ENCODE measurements around the gene DCAF7. TPM values are rescaled to one million over a fixed set of nuclear protein-coding genes. Genes with fewer than 3 reads are reported as not detected.

DCAF7 gene
- polyA plus RNA-seq, 1 of the 3 experiments (the other 2 are of a cell fraction), result 63.5 TPM

DNA sequence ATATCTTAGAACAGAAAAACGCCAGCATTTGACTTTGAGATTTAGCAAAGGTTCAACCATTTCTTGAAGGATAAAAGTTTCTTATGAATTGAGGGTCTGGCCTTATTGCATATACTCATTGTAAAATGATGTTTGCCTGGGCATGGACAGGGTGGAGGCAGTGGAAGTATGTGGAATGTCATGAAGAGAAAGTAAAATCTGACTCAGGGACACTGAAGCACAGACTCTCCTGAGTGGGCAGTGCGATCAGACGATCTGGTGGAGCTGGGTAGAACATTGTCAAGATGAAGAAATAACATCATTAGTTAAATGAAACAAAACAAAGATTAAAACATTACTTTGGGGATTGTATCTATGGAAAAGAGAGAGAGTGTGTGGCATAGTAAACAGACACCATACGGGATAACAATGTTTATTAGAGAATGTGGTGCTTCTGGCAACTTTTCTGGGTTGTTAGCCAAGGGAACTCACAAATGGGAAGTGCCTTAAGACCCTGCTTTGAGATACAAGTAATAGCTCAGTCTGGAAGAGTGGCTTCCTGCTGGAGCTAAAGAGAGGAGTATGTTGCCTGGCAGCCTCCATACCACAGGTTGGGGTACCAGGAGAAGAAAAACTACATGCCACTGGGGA, 76.4 kb downstream of the DCAF7 start:
- Histone ChIP-seq H4K20me1 (ENCODE audit: insufficient read depth) (peaks cover 42% of the 10 kb centered on the region), H3K79me2 (ENCODE audit: insufficient read depth) (peaks cover 86% of the 10 kb centered on the region), H3K9me3 (no peaks in the 10 kb centered on the region), H3K4me3 (ENCODE audit: low read depth in 2 of 2, low read length in 1 of 2) (peak overlapping the region in 1 of 2 experiments; percentile 16; a peak in 2 of 4 replicates), H3K4me2 (peak overlapping the region; percentile 33), H3K9ac (no peak overlapping the region), H2AFZ (ENCODE audit: low read depth) (no peak overlapping the region), H3K36me3 (replicated peaks in 1 of 2; ENCODE audit: control insufficient read depth in 1 of 2, insufficient read depth in 2 of 2, low read length in 1 of 2) (peaks cover 0 to 10% of the 10 kb centered on the region in 2 experiments), H3F3A (replicated peaks; ENCODE audit: insufficient read depth) (no peaks in the 10 kb centered on the region), H3K4me1 (ENCODE audit: control insufficient read depth in 1 of 2, insufficient read depth in 2 of 2, low read depth in 1 of 2, low read length in 1 of 2) (peaks cover 15 to 16% of the 10 kb centered on the region in 2 experiments; a peak in 2 of 4 replicates), H3K9me2 (no peaks in the 10 kb centered on the region), H3K27me3 (ENCODE audit: insufficient read depth) (no peaks in the 10 kb centered on the region), H3K27ac (ENCODE audit: low read depth in 2 of 2, low read length in 1 of 2) (peak overlapping the region; percentile 12 to 29; a peak in 3 of 4 replicates)
- POLR2A ChIA-PET, result interaction anchor here (1.2 kb wide), 1 partner anchor 68 kb away, joined by 3 read pairs; no protein-coding TSS in a partner anchor
- CTCF ChIA-PET, result interaction anchor here (0.8 to 29.2 kb wide), 6 partner anchors 9 to 193 kb away, joined by 3 to 827 read pairs (median 3); partner anchors contain the start of gene LIMD2
- WGBS (ENCODE audit: low lambda C conversion rate), result 82% methylated on average over 4 of the region's 4 CpGs
- no peak for DNase-seq
- TF ChIP-seq RCOR1 (IDR thresholded peaks at IDR 0.05; ENCODE audit: low read length), result 0 out of 2 replicates have a peak, but pooled peaks have one; percentile 21
- no peak for TF ChIP-seq CHD2 (IDR thresholded peaks at IDR 0.05; ENCODE audit: low read length, partially characterized antibody)
- no peak for TF ChIP-seq TAF1 (IDR thresholded peaks at IDR 0.05; ENCODE audit: borderline replicate concordance, low read depth, low read length)
- TF ChIP-seq, protein P1, sequence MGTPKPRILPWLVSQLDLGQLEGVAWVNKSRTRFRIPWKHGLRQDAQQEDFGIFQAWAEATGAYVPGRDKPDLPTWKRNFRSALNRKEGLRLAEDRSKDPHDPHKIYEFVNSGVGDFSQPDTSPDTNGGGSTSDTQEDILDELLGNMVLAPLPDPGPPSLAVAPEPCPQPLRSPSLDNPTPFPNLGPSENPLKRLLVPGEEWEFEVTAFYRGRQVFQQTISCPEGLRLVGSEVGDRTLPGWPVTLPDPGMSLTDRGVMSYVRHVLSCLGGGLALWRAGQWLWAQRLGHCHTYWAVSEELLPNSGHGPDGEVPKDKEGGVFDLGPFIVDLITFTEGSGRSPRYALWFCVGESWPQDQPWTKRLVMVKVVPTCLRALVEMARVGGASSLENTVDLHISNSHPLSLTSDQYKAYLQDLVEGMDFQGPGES (IDR thresholded peaks at IDR 0.05; ENCODE audit: low read depth, low read length), result no peak

DNA sequence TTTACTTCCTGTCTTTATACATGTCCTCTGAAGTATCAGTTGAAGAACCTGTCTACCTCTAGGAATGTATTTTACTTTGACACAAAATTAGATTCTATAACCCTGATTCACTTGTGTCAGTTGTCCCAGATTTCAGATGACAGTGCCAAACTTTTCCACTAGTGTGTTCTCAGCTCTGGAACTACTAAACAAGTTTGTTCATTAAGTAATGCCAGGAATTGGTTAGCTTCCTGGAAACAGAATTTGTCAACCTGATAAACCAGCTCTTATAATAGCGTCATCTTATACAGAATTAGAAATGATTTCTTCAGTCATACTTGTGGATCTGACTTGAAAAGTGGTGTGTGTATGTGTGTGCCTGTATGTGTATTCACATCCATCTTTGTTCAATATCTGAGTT, 79.3 kb downstream of the DCAF7 start:
- no peak for TF ChIP-seq ELF1 (IDR thresholded peaks at IDR 0.05)
- TF ChIP-seq YY1 (IDR thresholded peaks at IDR 0.05; ENCODE audit: low read depth), result no peak
- no peak for TF ChIP-seq RCOR1 (IDR thresholded peaks at IDR 0.05; ENCODE audit: low read length)
- no peak for TF ChIP-seq TCF12 (IDR thresholded peaks at IDR 0.05)
- no peak for TF ChIP-seq POLR2AphosphoS5 (IDR thresholded peaks at IDR 0.05; ENCODE audit: low read depth, low read length)
- TF ChIP-seq MXI1 (IDR thresholded peaks at IDR 0.05; ENCODE audit: low read depth, low read length), result no peak
- no peak for TF ChIP-seq FOXM1 (IDR thresholded peaks at IDR 0.05; ENCODE audit: low read depth)
- no peak for TF ChIP-seq RXRA (IDR thresholded peaks at IDR 0.05; ENCODE audit: borderline replicate concordance, low read depth)
- no peak for TF ChIP-seq EP300 (IDR thresholded peaks at IDR 0.05; ENCODE audit: borderline replicate concordance in 1 of 2, low read depth in 1 of 2, low read length in 1 of 2)
- TF ChIP-seq FOSL2 (IDR thresholded peaks at IDR 0.05; ENCODE audit: borderline replicate concordance, low read depth), result no peak
- Histone ChIP-seq H3K9me2 (no peaks in the 10 kb centered on the region), H3K9me3 (no peaks in the 10 kb centered on the region), H3K27me3 (ENCODE audit: insufficient read depth) (no peaks in the 10 kb centered on the region), H3K36me3 (replicated peaks in 1 of 2; ENCODE audit: control insufficient read depth in 1 of 2, insufficient read depth in 2 of 2, low read length in 1 of 2) (peaks cover 10 to 20% of the 10 kb centered on the region in 2 experiments), H3K4me2 (no peak overlapping the region), H3K4me3 (ENCODE audit: low read depth in 2 of 2, low read length in 1 of 2) (no peak overlapping the region), H3K9ac (no peak overlapping the region), H3F3A (replicated peaks; ENCODE audit: insufficient read depth) (no peaks in the 10 kb centered on the region), H2AFZ (ENCODE audit: low read depth) (no peak overlapping the region), H3K27ac (ENCODE audit: low read depth in 2 of 2, low read length in 1 of 2) (no peak overlapping the region), H3K79me2 (ENCODE audit: insufficient read depth) (peaks cover 79% of the 10 kb centered on the region), H4K20me1 (ENCODE audit: insufficient read depth) (peaks cover 31% of the 10 kb centered on the region), H3K4me1 (ENCODE audit: control insufficient read depth in 1 of 2, insufficient read depth in 2 of 2, low read depth in 1 of 2, low read length in 1 of 2) (peaks cover 6 to 17% of the 10 kb centered on the region in 2 experiments; a peak in 2 of 4 replicates)
- no peak for DNase-seq
- POLR2A ChIA-PET, result no interaction called here
- CTCF ChIA-PET, result interaction anchor here (1.2 to 11.7 kb wide), 4 partner anchors 16 to 204 kb away, joined by 4 to 120 read pairs (median 6); no protein-coding TSS in a partner anchor
- WGBS (ENCODE audit: low lambda C conversion rate), result 90% methylated on average over 1 of the region's 1 CpG

Measured in SK-N-SH (cell line).